Right forelimb (tissue), 1 donor: ENCODE measurements around the gene MAML1.
"Not testable (repeated sequence)": the region's sequence is repeated elsewhere in the genome, so short reads cannot be mapped to it uniquely, and the experiment has no call there.

Experiments used
- DNase-seq: peaks from one replicate; pipeline ENCODE4 v3.0.0-alpha.2; 2018

MAML1 gene, protein sequence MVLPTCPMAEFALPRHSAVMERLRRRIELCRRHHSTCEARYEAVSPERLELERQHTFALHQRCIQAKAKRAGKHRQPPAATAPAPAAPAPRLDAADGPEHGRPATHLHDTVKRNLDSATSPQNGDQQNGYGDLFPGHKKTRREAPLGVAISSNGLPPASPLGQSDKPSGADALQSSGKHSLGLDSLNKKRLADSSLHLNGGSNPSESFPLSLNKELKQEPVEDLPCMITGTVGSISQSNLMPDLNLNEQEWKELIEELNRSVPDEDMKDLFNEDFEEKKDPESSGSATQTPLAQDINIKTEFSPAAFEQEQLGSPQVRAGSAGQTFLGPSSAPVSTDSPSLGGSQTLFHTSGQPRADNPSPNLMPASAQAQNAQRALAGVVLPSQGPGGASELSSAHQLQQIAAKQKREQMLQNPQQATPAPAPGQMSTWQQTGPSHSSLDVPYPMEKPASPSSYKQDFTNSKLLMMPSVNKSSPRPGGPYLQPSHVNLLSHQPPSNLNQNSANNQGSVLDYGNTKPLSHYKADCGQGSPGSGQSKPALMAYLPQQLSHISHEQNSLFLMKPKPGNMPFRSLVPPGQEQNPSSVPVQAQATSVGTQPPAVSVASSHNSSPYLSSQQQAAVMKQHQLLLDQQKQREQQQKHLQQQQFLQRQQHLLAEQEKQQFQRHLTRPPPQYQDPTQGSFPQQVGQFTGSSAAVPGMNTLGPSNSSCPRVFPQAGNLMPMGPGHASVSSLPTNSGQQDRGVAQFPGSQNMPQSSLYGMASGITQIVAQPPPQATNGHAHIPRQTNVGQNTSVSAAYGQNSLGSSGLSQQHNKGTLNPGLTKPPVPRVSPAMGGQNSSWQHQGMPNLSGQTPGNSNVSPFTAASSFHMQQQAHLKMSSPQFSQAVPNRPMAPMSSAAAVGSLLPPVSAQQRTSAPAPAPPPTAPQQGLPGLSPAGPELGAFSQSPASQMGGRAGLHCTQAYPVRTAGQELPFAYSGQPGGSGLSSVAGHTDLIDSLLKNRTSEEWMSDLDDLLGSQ

DNA sequence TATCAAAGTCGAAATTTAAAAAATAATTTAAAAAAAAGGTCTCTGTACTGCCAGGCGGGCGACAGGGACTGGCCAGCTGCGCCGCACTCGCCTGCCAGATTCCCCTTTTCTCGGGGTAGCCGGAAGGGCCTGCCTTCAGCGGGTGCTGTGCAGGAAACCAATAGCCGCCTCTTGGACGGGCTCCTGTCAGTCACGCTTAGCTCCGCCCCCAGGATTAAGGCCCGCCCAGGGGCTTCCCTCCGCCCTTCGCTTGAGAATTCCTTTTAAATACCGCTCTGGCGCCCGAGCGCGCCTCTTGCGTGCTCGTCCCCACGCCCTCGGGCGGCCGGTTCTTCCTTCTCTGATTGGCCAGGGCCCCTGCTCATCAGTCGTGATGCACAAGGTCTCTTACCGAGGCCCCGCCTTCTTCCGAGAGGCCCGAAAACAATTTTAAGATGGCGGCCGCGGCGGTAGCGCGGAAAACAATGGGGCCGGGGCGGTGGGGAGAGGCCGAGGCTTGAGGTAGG, at the start of gene MAML1:
TSS of gene MAML1 (plus strand) at position 411 of the 506 bp plus-strand sequence. CDS start 291 bp downstream, outside the sequence.
- peak; percentile 99 for DNase-seq

DNA sequence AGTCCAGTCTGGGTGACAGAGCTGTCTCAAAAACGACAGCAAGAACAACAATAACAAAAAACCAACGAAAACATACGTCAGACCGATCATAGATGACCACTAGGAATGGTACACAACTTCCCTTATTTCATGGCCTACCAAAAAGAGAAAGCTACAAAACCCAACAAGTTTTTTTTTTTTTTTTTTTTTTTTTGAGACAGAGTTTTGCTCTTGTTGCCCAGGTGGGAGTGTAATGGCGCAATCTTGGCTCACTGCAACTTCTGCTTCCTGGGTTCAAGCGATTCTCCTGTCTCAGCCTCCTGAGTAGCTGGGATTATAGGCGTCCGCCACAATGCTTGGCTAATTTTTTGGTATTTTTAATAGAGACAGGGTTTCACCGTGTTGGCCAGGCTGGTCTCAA, 43.4 kb upstream of the MAML1 start:
- DNase-seq, result not testable (repeated sequence)

DNA sequence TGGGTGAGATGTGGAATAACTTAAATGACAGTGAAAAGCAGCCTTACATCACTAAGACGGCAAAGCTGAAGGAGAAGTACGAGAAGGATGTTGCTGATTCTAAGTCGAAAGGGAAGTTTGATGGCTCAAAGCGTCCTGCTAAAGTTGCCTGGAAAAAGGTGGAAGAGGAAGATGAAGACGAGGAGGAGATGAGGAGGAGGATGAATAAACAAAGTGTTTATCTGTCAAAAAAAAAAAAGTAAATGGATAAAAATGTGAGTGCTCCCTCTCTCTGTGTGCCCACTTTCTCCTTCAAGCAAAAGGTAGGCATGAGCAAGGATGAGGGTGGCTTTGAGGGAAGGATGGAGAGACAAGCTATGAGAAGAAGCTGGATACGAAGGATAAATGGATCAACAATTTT, 38.1 kb upstream of the MAML1 start:
- DNase-seq, result no peak

DNA sequence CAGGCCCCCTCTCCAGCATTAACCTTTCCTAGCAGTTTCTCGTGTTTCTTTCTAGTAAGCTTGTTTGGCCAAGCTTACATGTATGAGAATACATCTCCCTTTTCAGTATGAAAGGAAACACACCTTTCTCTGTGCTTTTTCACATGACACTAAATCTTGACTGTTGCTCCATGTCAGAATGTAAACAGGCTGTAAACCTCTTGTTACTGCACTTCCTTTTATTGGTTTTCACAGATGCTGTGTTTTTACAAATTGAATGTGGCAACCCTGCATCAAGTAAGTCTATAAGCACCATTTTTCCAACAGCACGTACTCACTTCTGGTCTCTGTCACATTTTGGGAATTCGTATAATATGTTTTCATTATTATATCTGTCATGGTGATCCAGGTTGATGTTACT, 36.0 kb upstream of the MAML1 start:
- no peak for DNase-seq

DNA sequence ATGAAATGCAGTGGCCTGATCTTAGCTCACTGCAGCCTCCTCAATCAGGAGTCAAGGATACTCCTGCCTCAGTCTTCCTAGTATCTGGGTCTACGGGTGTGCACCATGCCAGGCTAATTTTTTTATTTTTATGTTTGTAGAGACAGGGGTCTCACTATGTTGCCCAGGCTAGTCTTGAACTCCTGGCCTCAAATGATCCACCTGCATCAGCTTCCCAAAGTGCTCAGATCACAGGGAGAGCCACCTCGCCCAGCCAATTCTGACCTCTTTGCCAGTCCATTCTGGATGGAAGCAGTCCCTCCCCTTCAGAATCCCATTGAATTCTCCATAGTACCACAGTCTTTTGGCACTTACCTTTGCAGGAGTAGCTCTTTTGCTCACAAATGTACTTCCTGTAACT, 35.5 kb upstream of the MAML1 start:
- DNase-seq, result no peak

DNA sequence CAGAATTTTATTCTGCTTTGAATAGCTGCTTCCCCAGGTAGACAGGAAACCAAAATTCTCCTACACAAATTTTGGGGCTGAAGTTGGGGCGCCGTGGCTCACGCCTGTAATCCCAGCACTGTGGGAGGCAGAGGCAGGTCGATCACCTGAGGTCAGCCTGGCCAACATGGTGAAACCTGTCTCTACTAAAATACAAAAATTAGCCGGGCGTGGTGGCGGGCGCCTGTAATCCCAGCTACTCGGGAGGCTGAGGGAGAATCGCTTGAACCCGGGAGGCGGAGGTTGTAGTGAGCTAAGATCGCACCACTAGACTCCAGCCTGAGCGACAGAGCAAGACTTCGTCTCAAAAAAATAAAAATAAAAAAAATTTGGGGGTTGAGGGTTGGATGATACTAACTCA, 35.1 kb upstream of the MAML1 start:
- not testable (repeated sequence) for DNase-seq

DNA sequence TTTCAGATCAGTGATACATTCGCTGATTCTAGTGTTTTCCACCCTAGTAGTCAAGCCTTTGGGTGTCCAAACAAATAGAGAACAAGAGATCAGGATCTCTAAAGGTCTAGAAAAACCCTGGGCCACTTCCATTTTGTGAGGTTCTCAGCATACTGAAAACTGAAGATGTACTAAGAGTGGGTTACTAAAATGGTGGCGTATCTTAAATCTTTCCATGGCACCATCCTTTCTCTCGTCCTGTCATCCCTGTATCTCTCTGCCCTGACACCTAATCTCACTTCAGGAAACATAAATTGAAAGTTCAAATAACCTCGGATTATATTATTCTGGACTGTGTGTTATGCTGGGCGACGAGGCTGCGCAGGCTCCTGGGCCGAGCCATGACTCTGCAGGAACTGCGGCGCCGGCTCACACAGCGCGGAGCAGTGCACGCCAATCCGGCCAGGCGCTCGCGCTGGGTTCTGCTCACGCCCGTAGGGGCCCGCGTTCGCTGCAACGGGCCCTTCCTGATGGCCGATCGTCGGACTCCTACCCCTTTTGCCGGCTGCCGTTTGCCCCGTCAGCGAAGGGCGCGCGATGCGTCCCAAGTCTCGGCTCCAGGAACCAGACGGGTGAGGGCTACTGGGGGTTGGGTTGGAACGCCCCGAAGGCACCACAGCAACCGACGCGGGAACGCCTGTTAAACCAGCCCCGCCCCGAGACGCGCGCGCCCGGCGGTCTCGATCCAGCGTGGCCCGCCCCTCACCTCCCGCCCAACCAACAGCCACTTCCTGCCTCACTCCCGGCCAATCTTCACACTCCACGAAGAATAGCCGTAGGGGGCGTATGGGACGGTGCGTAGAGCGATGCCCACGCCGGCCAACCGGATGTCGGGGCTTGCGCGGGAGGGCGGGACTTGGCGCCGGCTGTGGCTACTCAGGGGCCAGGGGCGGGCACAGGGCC, 34.4 kb upstream of the MAML1 start:
- DNase-seq, result peak; percentile 99

DNA sequence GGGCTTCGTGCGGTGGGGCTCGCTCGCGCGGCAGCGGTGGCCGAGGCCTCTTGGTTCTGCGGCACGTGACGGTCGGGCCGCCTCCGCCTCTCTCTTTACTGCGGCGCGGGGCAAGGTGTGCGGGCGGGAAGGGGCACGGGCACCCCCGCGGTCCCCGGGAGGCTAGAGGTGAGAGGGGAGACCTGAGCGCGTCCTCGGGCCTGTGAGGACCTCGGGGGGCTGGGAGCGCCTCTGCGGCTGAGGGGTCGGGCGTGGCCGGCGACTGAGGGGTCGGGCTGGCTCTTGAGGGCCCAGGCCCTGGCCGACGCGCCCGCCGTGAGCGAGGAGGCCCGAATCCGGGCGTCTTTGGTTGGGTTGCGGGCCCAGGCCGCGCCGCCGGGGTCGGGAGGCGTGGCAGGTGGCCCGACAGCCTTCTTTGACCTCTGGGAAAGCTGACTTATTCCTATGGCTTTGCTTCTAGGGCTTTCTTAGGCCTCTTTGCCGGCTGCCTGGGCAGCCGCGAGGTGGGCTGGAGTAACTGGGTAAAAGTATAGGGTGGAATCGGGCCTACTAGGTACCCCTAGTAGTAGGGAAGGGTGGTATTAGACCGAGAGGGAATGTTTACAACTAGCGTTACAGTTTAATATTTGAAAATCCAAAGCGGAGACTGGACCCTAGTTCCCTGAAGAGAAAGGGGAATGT, 33.5 kb upstream of the MAML1 start, which contains the start of gene CANX:
TSS of gene CANX (plus strand) at position 33 of the 681 bp plus-strand sequence. CDS start 6,715 bp downstream, outside the sequence.
- no peak for DNase-seq

DNA sequence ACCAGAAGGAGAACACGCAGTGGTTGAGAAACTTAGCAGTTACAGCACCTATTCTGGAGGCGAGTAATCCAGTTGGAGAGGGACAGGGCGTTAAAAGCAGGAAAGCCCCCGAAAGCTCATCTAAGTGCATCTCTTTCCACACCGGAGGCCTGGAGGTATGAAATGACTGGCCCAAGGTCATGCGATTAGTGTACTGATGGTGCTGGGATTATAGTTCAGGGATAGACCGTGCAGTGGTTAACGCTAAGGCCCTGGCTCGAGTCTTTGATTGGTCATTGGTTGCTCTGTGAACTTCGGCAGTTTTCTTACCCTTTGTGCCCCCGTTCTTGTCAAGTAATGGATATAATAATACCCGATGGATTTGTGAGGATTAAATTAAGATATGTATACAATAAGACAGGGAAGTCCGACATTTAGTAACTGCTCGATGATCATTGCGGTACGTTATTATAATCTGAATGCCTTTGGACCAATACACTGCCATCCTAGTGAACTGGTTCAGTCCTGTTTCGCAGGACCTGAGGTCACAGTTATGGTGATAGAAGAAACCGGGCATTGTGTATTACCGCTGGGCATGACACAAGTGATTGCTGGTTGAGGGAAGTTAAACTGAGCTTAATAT, 32.9 kb upstream of the MAML1 start:
- DNase-seq, result peak; percentile 48

DNA sequence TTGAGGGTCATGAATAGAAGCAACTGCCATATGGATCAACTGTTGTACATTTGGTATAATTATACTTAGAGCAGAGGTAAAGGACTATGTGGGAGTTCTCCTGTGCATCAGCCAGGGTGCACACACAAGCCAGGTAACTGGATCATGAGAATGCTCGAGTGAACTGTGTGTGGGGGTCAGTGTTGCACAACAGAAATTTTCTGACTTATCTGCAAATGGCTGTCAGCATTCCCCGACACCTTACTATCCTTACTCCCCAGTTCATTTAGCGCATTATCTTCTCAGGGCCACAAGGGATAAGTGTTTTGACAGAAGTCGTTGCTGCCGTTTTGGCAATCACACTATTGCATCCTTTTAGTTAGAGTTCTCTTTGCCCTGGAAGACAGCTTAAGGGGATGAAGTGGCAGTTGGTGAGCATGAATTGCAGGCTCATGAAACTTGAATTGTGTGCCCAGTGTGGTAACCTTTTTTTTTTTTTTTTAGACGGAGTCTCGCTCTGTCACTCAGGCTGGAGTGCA, 32.2 kb upstream of the MAML1 start:
- DNase-seq, result no peak

DNA sequence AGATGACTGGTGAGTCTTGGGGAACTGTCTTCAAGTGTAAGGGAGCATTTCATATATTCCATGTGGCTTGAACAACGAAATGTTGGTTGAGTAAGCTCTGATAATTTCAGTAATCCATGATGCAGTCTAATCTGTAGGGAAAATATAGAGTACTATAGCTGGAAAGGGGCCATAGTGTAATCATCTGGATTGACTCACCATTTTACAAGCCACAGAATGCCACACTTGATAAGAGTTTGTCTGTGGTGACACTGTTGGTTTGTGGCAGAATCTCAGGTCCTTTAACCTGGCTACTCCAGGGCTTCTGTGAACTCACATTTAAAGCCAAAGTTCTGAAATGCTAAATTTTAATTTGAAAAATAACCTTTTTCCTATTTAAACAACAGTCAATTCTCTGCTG, 16.3 kb upstream of the MAML1 start:
- no peak for DNase-seq

DNA sequence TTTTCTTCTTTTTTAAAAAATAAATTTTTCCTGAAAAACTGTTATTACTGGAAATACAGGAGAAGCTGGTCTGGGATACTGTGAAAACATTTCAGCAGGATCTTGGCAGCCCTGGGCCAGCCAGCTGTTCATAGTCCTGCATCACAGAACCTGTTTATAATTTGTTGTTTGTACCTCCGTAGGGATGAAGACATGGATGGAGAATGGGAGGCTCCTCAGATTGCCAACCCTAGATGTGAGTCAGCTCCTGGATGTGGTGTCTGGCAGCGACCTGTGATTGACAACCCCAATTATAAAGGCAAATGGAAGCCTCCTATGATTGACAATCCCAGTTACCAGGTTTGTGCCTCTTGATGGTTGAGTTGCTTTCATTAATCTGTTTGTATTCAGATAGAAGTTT, 12.4 kb upstream of the MAML1 start:
- no peak for DNase-seq

DNA sequence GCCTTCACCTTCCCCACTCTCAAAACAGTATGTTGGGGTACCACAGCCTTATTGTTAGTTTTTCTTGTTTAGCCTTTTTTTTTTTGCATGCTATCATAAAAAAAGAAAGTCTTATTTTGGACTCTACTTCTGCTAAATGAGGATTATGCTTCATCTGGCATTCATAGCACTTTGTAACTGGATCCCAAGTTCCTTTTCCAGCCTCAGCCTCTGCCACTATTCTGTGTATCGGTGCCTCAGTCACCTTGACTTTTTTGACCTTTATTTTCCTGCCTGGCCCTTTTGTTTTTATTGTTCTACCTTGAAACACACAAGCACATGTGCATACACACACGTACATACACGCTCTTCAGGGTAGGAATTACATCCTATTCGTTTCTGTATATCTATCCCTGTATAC, 8.5 kb upstream of the MAML1 start:
- DNase-seq, result no peak

DNA sequence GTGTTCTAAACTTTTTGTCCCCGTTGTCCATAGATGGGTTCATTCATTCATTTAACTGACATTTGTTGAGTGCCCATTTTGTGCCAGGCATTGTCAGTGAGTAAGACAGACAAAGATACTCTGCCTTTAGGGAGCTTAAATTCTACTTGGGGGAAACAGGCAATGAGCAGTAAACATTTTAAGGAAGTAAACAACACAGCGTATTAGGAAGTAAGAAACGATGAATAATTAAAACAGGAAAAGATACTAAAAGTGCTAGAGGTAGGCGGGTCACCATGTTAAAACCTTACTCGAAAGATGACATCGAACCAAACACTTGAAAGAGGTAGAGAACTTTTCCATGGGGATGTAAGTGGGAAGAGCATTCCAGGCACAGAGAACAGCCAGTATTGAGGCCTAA, 5.5 kb upstream of the MAML1 start:
- DNase-seq, result no peak

DNA sequence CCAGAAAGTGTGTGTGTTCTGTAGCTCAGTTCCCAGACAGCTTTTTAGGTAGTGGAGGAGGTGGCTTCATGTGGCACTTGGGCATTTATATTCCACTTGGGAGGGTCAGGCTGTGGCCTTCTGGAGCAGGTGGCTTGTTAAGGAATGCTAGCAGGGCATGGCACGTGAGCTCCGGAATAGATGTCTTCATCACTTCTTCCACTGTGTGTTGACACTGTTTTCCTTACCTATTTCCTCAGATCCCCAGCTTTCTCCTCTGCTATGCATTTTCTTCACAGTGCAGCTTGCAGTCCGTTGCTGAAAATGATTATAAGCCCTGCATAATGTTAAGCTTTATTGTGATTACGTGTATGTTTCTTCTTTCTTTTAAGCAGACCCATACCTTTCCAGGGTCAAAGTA, 3.3 kb upstream of the MAML1 start:
- no peak for DNase-seq

DNA sequence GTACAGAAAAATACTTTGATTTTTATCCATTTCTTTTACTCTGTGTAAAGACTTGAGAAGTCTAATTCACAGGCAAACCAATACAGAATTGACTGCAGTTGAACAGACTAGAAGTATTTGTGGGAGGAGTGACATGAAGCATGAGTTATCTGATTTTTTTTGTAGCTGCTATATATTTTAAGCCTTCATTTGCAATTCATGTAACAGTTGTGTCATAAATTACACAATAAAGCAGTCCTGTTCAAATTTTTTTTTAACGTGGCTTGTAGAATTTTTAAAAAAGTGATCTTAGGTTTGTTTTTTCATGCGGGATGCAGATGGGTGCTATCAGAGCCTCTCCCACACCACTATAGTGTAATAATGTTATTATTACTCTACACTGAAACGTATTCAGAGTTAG, 2.9 kb upstream of the MAML1 start:
- no peak for DNase-seq

DNA sequence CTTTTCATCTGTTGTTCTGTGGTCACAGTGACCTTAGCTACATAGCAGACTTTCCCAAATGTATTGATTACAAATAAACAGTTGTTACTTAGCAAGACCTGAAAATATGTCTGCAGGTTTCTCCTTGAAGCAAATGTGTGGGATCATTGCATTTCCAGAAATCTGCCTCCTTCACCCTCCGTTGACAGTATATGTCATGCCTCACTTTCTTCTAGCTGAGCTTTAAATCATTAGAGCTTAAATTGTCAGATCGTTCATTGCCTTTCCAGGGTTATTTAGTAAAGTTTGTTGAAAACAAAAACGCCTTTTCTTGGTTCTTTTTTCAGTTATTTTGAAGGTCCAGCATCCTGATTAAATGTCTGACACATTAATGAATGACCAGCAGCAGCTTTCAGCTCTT, 2.3 kb upstream of the MAML1 start:
- DNase-seq, result no peak

DNA sequence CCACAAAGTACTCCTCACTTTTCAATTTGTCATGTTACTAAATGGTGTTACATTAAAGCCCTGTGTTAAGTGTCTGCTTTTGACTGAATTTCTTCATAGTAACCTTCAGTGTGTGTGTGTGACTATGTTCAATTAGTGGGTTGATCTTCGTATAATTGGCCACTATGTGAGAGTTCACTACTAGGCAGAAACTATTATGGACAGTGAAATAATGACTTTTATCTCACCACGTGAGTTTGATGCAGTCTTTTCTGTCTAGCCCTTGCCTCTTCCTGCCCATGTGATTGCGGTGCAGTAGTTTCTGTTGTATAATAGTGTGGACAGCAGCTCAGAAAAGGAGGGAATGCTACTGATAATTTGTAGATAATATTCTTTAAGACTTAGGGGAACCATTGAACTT, 1.8 kb upstream of the MAML1 start:
- no peak for DNase-seq

DNA sequence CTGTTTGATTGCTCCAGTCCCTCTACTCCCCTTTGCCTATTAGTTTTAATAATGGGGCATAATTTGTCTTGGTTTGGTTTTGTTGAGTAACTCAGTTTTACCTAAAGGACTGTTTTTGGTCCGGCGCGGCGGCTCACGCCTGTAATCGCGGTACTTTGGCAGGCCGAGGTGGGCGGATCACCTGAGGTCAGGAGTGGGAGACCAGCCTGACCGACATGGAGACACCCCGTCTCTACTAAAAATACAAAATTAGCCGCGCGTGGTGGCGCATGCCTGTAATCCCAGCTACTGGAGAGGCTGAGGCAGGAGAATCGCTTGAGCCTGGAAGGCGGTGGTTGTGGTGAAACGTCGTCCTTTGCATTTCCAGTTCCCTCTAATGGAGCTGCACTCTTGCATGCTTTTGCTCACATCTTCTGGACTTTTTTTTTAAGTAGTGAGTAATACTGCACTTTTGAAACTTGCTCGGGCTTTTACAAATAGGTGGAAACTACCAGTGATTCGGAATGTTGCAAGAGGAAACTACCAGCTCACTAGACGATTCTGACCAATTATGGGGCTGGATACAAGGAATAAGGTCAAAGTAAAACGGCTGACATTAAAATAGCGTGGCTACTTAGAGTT, 721 bp upstream of the MAML1 start:
- DNase-seq, result peak; percentile 45
